Measurements from ENCODE around the gene RPL32. TPM values are rescaled to one million over a fixed set of nuclear protein-coding genes. Genes with fewer than 3 reads are reported as not detected.

Gene RPL32
- total RNA-seq, 3 donors from 2014 or later (not counting 1 experiment from before 2014, with no cell fraction given), result 1,034 to 1,328 (median 1,277) TPM

- Mint-ChIP-seq H3K4me1 (peaks cover 0 to 13% of the 10 kb centered on the region in 2 donors), H3K27ac (peak overlapping the region in 1 of 2 donors; percentile 68), H3K9me3 (no peaks in the 10 kb centered on the region), H3K36me3 (no peaks in the 10 kb centered on the region), H3K27me3 (ENCODE audit: low read depth in 2 of 2) (no peaks in the 10 kb centered on the region), H3K4me3 (peak overlapping the region; percentile 73)
- H3K27ac ChIP-seq (ENCODE audit: low read length), result no peak overlapping the region
- no peaks in the 10 kb centered on the region for H3K27me3 ChIP-seq (ENCODE audit: control insufficient read depth, insufficient read depth, low read length)
- peak overlapping the region; percentile 48 for H3K4me3 ChIP-seq (ENCODE audit: low read length)
- no peaks in the 10 kb centered on the region for H3K9me3 ChIP-seq (ENCODE audit: control insufficient read depth, insufficient read depth, low read length)
- WGBS (ENCODE audit: insufficient coverage), result under 1% methylated on average over 49 of the region's 50 CpGs
- TF ChIP-seq CTCF (IDR thresholded peaks at IDR 0.05), result peak; percentile 94
- ATAC-seq (peak; percentile 99 to 100 (median 99)), DNase-seq (peak; percentile 95 to 96)
- peaks cover 10% of the 10 kb centered on the region for H3K4me1 ChIP-seq (ENCODE audit: control insufficient read depth, insufficient read depth, low read length)
- intact Hi-C loops (cut with micrococcal nuclease), result loop anchor here (1.0 kb wide), 1 partner anchor 31 kb away; the partner anchor contains the start of gene RPL32
- H3K36me3 ChIP-seq (ENCODE audit: control insufficient read depth, insufficient read depth, low read length), result no peaks in the 10 kb centered on the region
These were observed 31.2 kb downstream of the RPL32 start for GRCh38 chr3:12810013-12810780.

DNA sequence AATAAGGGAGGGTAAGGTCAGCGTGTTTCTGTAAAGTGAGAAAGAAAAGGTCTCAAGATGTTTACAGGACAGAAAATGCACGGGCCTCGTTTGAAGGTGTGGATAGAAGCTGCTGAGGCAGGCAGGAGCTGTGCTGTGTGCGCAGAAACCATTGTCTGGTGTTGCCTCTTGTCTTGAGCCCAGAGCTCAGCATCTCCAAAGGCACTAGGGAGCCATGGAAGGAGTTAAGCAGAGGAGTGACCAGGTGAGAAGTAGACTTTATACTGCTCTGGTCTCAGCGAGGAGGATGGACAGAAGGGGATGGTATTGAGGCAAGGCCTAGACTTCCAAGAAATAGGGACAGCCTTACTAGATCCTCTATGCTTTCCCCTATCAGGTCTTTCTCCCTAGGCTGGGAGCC is 31.9 kb downstream of the RPL32 start:
- peak overlapping the region; percentile 73 for H3K4me3 Mint-ChIP-seq
- ATAC-seq, result no peak
- no peak overlapping the region for H3K27ac ChIP-seq (ENCODE audit: low read length)

DNA sequence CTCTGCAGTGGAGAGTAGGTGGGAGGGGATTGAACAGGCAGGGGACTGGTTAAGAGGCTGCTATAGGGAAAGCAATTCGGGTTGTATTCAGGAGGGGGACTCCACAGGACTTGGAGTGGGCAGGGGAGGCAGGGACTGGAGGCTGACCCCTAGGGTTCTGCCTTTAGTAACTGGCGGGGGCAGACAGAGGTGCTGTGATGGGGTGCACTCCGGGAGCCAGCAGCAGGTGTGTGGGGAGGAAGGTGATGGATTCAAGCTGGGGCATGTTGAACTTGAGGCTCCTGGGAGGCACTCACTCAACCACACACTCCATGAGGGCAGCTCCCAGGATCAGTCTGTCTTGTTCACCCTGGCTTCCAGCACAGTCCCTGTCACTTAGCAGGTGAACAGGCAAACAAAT is 32.4 kb downstream of the RPL32 start:
- H3K4me1 ChIP-seq (ENCODE audit: control insufficient read depth, insufficient read depth, low read length), result peaks cover 10% of the 10 kb centered on the region
- no peak overlapping the region for H3K4me3 ChIP-seq (ENCODE audit: low read length)
- no peaks in the 10 kb centered on the region for H3K36me3 Mint-ChIP-seq
- no peaks in the 10 kb centered on the region for H3K9me3 ChIP-seq (ENCODE audit: control insufficient read depth, insufficient read depth, low read length)
- no peaks in the 10 kb centered on the region for H3K9me3 Mint-ChIP-seq
- no peak for DNase-seq
- no peaks in the 10 kb centered on the region for H3K27me3 Mint-ChIP-seq (ENCODE audit: low read depth in 2 of 2)
- WGBS (ENCODE audit: insufficient coverage), result 90% methylated on average over 3 of the region's 3 CpGs
- no peak for TF ChIP-seq CTCF (IDR thresholded peaks at IDR 0.05)
- peak overlapping the region in 1 of 2 donors; percentile 68 for H3K27ac Mint-ChIP-seq
- H3K27ac ChIP-seq (ENCODE audit: low read length), result no peak overlapping the region
- H3K4me3 Mint-ChIP-seq, result peak overlapping the region; percentile 73
- ATAC-seq, result no peak
- no peaks in the 10 kb centered on the region for H3K27me3 ChIP-seq (ENCODE audit: control insufficient read depth, insufficient read depth, low read length)
- H3K4me1 Mint-ChIP-seq, result peaks cover 0 to 13% of the 10 kb centered on the region in 2 donors
- no peaks in the 10 kb centered on the region for H3K36me3 ChIP-seq (ENCODE audit: control insufficient read depth, insufficient read depth, low read length)
- intact Hi-C loops (cut with micrococcal nuclease), result no loop called here

More for the DNA sequence above, 31.9 kb downstream of the RPL32 start:
- no peak for TF ChIP-seq CTCF (IDR thresholded peaks at IDR 0.05)
- no peaks in the 10 kb centered on the region for H3K36me3 Mint-ChIP-seq
- H3K4me1 Mint-ChIP-seq, result peaks cover 0 to 13% of the 10 kb centered on the region in 2 donors
- Histone ChIP-seq H3K27me3 (ENCODE audit: control insufficient read depth, insufficient read depth, low read length) (no peaks in the 10 kb centered on the region), H3K9me3 (ENCODE audit: control insufficient read depth, insufficient read depth, low read length) (no peaks in the 10 kb centered on the region), H3K4me1 (ENCODE audit: control insufficient read depth, insufficient read depth, low read length) (peaks cover 10% of the 10 kb centered on the region), H3K4me3 (ENCODE audit: low read length) (no peak overlapping the region), H3K36me3 (ENCODE audit: control insufficient read depth, insufficient read depth, low read length) (no peaks in the 10 kb centered on the region)
- H3K27me3 Mint-ChIP-seq (ENCODE audit: low read depth in 2 of 2), result no peaks in the 10 kb centered on the region
- 97% methylated on average over 5 of the region's 5 CpGs for whole genome bisulfite sequencing (ENCODE audit: insufficient coverage)
- intact Hi-C loops (cut with micrococcal nuclease), result no loop called here
- DNase-seq, result no peak
- peak overlapping the region in 1 of 2 donors; percentile 68 for H3K27ac Mint-ChIP-seq
- H3K9me3 Mint-ChIP-seq, result no peaks in the 10 kb centered on the region
